NCI-H446 treated with DMSO at 0.1 percent for 48 hours (cell line): ENCODE data around the gene GAS7.
"Not testable (repeated sequence)": the region's sequence is repeated elsewhere in the genome, so short reads cannot be mapped to it uniquely, and the experiment has no call there.

ENCODE experiments used
- DNase-seq: peaks from one replicate; lab custom pipeline; 2025; lab: John Stamatoyannopoulos, UW

The GAS7 gene

GRCh38 chr17:10072556-10073425, 125.6 kb downstream of the GAS7 start:
- no peak for DNase-seq

GRCh38 chr17:10072086-10072485, 126.3 kb downstream of the GAS7 start:
- no peak for DNase-seq

- DNase-seq = no peak
These were observed 127.3 kb downstream of the GAS7 start for GRCh38 chr17:10071141-10071540.

- DNase-seq = no peak
These were observed 127.7 kb downstream of the GAS7 start for GRCh38 chr17:10070690-10071089.

GRCh38 chr17:10069301-10069700, 129.1 kb downstream of the GAS7 start:
- no peak for DNase-seq

- no peak for DNase-seq
These were observed 130.8 kb downstream of the GAS7 start for GRCh38 chr17:10067446-10068143.

GRCh38 chr17:10064536-10064935, 133.9 kb downstream of the GAS7 start:
- no peak for DNase-seq

- DNase-seq = no peak
These were observed 134.6 kb downstream of the GAS7 start for GRCh38 chr17:10063730-10064241.

GRCh38 chr17:10062691-10063385, 135.6 kb downstream of the GAS7 start:
- DNase-seq = no peak

- DNase-seq = no peak
These were observed 137.1 kb downstream of the GAS7 start for GRCh38 chr17:10061111-10061845.

- DNase-seq = no peak
These were observed 137.9 kb downstream of the GAS7 start for GRCh38 chr17:10060526-10060925.

- DNase-seq = no peak
These were observed 138.7 kb downstream of the GAS7 start for GRCh38 chr17:10059684-10060211.

GRCh38 chr17:10058921-10059683, 139.3 kb downstream of the GAS7 start:
- DNase-seq = no peak

- not testable (repeated sequence) for DNase-seq
These were observed 140.9 kb downstream of the GAS7 start for GRCh38 chr17:10057466-10057865.

- no peak for DNase-seq
These were observed 143.0 kb downstream of the GAS7 start for GRCh38 chr17:10055262-10055975.

GRCh38 chr17:10053782-10054540, 144.4 kb downstream of the GAS7 start:
- no peak for DNase-seq

- no peak for DNase-seq
These were observed 146.1 kb downstream of the GAS7 start for GRCh38 chr17:10052106-10052813.

GRCh38 chr17:10051112-10051511, 147.3 kb downstream of the GAS7 start:
- DNase-seq = no peak
